ENCODE data around the gene MMP1.

Gene MMP1

GRCh38 chr11:102788334-102788995, 9.5 kb downstream of the MMP1 start:
- no peak for TF ChIP-seq POLR2AphosphoS5 (IDR thresholded peaks at IDR 0.05; ENCODE audit: low read depth, low read length)
- TF ChIP-seq FOXP2 (optimal IDR thresholded peaks at IDR 0.05; ENCODE audit: borderline replicate concordance, extremely low read depth, extremely low read length, insufficient read depth), result no peak
- TF ChIP-seq REST (IDR thresholded peaks at IDR 0.05; ENCODE audit: insufficient read depth in 1 of 2, low read depth in 2 of 2, low read length in 2 of 2), result no peak
- TF ChIP-seq SIN3A (IDR thresholded peaks at IDR 0.05; ENCODE audit: borderline replicate concordance, insufficient read depth, low read length), result no peak
- TF ChIP-seq TAF1 (IDR thresholded peaks at IDR 0.05; ENCODE audit: borderline replicate concordance, insufficient read depth, low read length), result no peak

GRCh38 chr11:102784380-102784779, 13.6 kb downstream of the MMP1 start:
- no peak for TF ChIP-seq POLR2AphosphoS5 (IDR thresholded peaks at IDR 0.05; ENCODE audit: low read depth, low read length)
- TF ChIP-seq REST (IDR thresholded peaks at IDR 0.05; ENCODE audit: insufficient read depth in 1 of 2, low read depth in 2 of 2, low read length in 2 of 2), result no peak
- no peak for TF ChIP-seq FOXP2 (optimal IDR thresholded peaks at IDR 0.05; ENCODE audit: borderline replicate concordance, extremely low read depth, extremely low read length, insufficient read depth)

- TF ChIP-seq TAF1 (IDR thresholded peaks at IDR 0.05; ENCODE audit: borderline replicate concordance, insufficient read depth, low read length) (no peak), REST (IDR thresholded peaks at IDR 0.05; ENCODE audit: insufficient read depth in 1 of 2, low read depth in 2 of 2, low read length in 2 of 2) (no peak), POLR2AphosphoS5 (IDR thresholded peaks at IDR 0.05; ENCODE audit: low read depth, low read length) (no peak), FOXP2 (optimal IDR thresholded peaks at IDR 0.05; ENCODE audit: borderline replicate concordance, extremely low read depth, extremely low read length, insufficient read depth) (no peak), SIN3A (IDR thresholded peaks at IDR 0.05; ENCODE audit: borderline replicate concordance, insufficient read depth, low read length) (no peak)
These were observed 14.2 kb downstream of the MMP1 start for GRCh38 chr11:102783720-102784119.

- TF ChIP-seq REST (IDR thresholded peaks at IDR 0.05; ENCODE audit: insufficient read depth in 1 of 2, low read depth in 2 of 2, low read length in 2 of 2) (no peak), POLR2AphosphoS5 (IDR thresholded peaks at IDR 0.05; ENCODE audit: low read depth, low read length) (no peak), SIN3A (IDR thresholded peaks at IDR 0.05; ENCODE audit: borderline replicate concordance, insufficient read depth, low read length) (no peak), FOXP2 (optimal IDR thresholded peaks at IDR 0.05; ENCODE audit: borderline replicate concordance, extremely low read depth, extremely low read length, insufficient read depth) (no peak), TAF1 (IDR thresholded peaks at IDR 0.05; ENCODE audit: borderline replicate concordance, insufficient read depth, low read length) (no peak)
These were observed 14.9 kb downstream of the MMP1 start for GRCh38 chr11:102783016-102783415.

GRCh38 chr11:102781676-102782075, 16.3 kb downstream of the MMP1 start:
- TF ChIP-seq TAF1 (IDR thresholded peaks at IDR 0.05; ENCODE audit: borderline replicate concordance, insufficient read depth, low read length) (no peak), REST (IDR thresholded peaks at IDR 0.05; ENCODE audit: insufficient read depth in 1 of 2, low read depth in 2 of 2, low read length in 2 of 2) (no peak), SIN3A (IDR thresholded peaks at IDR 0.05; ENCODE audit: borderline replicate concordance, insufficient read depth, low read length) (no peak), FOXP2 (optimal IDR thresholded peaks at IDR 0.05; ENCODE audit: borderline replicate concordance, extremely low read depth, extremely low read length, insufficient read depth) (no peak), POLR2AphosphoS5 (IDR thresholded peaks at IDR 0.05; ENCODE audit: low read depth, low read length) (no peak)
